GDM1 (cell line): ENCODE results near the gene ALDH9A1.
"Not testable (repeated sequence)": the region's sequence is repeated elsewhere in the genome, so short reads cannot be mapped to it uniquely, and the experiment has no call there.

ENCODE experiments used
- DNase-seq: peaks from one replicate; lab custom pipeline; 2025; lab: John Stamatoyannopoulos, UW

ALDH9A1 gene

GRCh38 chr1:165645654-165646366, 52.6 kb downstream of the ALDH9A1 start:
- no peak for DNase-seq

DNA sequence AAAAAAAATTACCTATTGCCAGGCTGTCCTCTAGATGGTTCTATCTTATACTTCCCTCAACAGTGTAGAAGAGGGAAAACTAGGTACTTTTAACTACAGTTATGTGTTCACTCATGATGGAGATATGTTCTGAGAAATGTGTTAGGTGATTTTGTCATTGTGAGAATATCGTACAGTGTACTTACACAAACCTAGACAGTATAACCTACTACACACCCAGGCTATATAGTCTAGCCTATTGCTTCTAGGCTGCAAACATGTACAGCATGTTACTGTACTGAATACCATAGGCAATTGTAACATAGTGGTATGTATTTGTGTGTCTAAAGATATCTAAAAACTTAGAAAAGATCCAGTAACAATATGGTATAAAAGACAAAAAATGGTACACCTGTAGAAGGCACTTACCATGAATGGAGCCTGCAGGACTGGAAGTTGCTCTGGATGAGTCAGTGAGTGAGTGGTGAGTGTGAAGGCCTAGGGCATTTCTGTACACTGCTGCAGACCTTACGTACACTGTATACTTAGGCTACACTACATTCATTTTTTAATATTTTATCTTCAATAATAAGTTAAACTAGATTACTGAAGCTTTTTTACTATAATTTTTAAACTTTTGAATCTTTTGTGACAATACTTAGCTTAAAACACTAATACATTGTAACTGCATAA, 54.2 kb downstream of the ALDH9A1 start:
- no peak for DNase-seq

- DNase-seq, result no peak
Observed at GRCh38 chr1:165641231-165641987, 57.0 kb downstream of the ALDH9A1 start.

DNA sequence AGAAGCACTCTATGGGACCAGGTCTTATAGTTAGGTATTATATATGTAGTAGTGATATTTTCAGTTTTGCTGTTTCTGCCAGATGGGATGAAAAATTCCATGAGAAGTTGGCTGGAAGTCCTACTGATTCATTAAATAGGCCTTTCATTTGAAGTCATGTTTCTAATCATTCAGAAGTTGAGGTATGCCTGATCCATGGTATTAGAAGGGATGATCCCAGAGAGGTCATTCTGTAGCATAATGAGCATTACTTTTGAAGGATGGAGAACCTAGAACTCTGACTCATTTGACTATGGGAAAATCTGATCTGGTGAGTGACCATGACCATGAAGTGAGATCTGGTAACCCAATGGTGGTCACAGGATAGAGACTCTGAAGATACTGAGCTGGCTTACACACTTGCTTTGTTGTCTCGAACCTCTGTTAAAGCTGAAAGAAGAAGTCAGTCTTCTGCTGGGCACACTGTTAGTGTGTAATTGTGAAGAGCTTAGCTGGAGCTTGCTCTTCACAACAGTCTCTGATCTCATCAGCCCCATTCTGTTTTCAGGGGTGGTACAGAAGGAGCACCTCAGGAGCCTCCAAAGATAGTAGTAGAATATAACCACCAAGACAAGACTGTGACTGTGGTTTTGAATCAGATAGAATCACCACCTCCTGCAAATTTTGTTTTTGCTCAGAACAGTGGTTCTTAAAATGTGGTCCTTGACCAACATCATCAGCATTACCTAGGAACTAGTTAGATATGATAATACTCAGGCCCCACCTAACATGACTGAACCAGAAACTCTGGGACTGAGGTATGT, 58.3 kb downstream of the ALDH9A1 start:
- no peak for DNase-seq

- not testable (repeated sequence) for DNase-seq
Observed at GRCh38 chr1:165638211-165638610, 60.2 kb downstream of the ALDH9A1 start.

- DNase-seq, result no peak
Observed at GRCh38 chr1:165637427-165637826, 60.9 kb downstream of the ALDH9A1 start.

DNA sequence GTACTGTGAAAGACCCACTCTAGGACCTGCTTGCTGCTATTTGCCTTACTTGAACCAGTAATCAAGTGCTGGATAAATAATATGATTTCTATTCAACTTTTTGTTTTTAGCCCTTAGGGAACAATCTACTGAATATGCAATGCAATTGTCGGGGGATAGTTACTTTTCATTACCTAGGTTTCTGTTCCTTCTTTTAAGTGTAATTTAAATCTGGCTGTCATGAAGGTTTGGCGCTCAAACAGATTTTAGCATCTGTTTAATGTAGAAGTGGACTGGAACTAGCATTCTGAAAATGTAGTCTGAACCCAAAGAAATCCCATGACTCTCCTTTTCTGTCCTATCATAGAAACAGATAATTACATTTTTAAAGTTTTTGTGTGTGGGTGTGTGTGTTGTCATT, 62.5 kb downstream of the ALDH9A1 start:
- DNase-seq, result no peak

DNA sequence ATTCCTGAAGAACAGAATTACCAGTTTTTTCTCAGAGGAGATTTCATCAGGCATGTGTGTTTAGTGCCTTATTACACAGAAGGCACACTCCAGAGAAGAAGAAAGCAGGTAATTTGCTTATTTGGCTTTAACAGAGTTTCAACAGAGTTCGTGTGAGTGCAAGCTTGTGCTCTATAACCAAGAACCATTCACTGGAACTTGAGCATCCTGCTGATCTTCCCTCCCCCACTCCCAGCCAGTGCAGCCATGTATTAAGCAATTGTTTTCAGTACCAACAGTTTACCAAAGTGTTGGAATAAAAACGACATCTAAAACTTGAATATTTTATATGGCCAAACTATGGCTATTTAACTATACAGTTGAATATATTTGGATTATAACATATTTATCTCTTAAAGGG, 63.0 kb downstream of the ALDH9A1 start:
- no peak for DNase-seq

DNA sequence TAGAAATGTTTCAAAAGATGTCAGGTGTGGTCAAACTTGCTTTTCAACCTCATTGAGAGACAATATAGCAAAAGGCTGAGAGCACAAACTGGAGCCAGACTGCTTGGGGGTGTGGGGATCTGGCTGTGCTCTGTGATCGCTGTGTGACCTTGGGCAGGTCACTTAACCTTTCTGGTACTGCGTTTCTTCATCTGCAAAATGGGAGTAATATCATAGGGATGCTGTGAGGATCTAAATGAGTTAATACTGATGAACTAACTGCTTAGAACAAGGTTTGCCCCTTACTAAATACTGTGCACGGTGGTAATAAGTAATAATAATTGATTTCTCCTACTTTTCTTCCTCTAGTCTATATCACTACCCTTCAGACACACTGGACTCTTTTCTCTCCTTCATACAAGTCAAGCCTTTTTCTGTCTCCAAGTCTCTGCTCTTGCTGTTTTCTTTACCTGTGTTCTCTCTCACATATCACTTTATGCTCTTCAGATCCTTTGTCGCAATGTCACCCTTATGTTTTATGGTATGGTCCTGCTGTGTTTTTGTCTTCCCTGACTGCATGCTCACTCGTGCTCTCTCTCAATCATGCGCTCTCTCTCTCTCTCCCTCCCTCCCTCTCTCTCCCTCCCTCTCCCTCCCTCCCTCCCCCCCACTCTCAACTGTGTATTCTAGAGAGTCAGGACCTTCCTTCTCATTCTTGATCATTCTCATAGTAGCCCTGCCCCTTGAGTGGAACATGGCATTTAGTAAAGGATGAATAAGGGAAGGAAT, 64.0 kb downstream of the ALDH9A1 start:
- DNase-seq, result no peak

DNA sequence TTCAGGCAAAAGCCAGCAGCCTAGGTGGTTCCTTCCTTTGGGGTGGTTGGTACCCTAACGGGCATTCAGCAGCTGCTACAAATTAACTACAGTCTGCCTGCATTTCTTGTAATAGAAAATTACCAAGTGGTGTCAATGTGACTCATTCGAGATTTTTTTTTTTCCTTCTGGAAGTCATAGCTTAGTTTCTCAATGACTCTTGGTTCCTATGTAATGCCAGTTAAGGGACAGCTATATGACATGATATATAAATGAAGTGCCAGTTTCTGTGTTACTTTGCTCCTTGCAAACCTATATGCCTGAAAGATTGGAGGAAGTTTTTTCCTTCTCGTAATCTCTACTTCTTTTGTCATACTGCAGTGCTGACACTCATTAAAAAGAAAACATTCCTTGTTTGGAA, 64.7 kb downstream of the ALDH9A1 start:
- DNase-seq, result no peak

- no peak for DNase-seq
Observed at GRCh38 chr1:165632491-165632890, 65.9 kb downstream of the ALDH9A1 start.

DNA sequence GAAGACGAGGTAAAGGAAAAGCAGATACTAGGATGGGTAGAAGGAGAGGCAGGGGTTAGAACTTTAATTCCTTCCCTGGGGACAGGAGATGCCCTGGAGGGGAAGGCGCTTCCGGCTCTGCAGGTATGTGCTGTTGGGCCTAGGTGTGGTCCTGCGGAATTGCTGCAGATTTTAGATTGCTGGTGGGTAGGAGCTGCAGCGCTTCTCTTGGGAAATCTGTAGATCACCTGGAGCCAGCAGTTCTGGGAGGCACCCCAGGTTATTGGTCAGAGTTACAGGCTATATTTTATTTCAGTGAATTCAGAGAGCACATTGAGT, 66.3 kb downstream of the ALDH9A1 start:
- DNase-seq, result no peak

DNA sequence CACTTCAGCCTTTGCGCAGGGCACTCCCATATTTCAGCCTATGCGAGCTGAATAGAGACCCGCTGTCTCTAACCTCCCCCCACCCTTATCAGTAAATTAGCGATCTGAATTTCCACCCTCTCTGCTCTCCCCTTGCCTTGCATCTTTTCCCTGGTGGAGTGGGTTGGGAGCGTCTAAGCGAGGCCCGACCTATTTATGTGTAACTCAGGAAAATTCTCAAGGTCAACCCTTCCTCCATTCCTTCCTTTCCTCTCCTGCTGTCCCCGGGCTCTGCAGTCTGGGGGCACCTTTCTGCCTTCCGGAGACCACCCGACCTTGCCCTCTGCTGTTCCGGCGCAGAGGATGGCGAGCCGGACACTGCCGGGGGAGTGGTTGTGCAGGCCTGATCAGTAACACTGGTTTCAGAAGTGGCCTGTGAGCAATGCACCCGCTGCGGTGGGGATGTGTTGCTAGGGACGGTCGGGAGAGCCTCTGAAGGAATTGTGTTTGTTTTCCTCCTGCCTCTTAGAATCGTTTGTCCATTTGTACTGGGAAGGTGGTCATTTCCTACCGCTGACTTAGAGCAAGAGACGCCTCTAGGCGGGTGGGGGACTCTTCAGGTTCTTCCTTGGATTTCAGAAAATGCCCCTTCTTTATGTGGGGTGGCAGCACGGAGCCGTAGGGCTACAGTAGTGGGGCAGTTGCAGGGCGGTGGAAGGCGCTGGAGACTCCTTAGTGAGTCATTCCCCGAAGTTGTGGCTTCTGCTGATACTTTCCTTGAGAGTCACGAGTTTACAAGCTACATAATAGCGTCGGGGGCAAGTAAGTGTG, 66.8 kb downstream of the ALDH9A1 start:
- DNase-seq, result peak; percentile 34

- peak; percentile 86 for DNase-seq
Observed at GRCh38 chr1:165630629-165631341, 67.6 kb downstream of the ALDH9A1 start, which contains the start of gene MGST3. TSS of gene MGST3 (plus strand) at chr1:165631234. CDS start at chr1:165649848, 18,614 bp downstream.

- no peak for DNase-seq
Observed at GRCh38 chr1:165629848-165630628, 68.3 kb downstream of the ALDH9A1 start.

DNA sequence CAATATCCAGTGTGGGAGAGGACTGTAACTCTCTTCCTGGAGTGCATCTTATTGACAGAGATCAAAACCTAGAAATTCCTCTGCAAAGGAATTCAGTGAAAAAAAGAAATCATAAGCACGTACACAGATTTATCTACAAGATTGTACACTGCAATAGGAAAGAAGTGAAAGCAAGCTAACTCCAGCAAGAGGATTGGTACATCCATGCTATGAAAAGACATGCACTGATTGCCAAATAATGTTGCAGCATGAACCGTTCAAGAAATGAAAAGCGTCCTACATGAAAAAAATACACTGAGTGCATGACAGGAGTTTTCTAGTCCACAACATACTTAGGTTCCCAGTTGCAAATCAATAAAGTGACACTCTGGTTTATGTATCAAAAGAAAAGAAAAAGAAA, 69.2 kb downstream of the ALDH9A1 start:
- no peak for DNase-seq

DNA sequence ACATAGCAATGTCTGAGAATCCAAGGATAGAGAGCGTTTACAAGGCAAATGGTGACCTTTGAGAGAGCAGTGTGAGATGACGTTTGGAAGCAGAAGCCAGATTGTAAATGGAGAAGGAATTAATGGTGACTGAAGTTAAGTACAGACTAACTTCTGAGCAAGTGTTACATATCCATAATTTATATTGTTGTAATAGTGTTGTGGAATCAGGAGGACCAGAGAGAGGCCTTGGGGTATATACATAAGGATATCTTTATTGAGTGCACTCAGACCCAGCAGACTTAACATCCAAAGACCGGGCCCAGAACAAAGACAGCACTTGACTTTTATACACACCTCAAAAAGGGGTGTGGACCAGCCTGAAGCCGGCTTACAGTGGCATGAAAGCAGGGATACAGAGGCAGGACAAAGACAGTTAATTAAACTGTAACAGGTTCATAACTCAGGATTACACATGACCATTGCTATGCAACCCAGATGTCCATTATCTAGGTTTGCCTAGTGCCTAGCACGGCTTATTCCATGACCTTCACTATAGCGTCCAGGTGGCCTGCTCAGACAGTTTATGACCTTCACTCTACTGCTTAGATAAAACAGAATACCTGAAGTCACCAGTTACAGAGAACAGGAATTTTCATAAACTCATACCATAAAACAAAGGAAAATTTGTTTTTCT, 70.1 kb downstream of the ALDH9A1 start:
- no peak for DNase-seq

GRCh38 chr1:165624441-165624840, 73.9 kb downstream of the ALDH9A1 start:
- DNase-seq, result no peak

DNA sequence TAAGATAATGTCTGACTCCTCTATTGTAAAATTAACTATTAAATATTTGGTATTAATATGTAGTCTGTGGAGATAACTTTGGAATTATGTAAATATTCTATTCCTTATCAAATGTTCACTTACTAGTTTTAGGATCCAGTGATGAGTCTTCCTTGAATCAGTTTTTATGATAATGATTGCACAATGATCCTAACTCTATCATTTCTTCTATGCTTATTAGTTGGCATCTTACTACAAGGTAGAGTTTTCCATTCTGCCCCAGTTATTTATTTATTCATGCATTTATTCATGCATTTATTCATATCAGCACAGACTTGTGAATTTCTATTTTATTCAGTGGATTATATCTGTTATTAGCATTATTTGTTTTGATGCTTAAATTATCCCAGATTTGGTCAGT, 74.7 kb downstream of the ALDH9A1 start:
- no peak for DNase-seq
